HCT116 (cell line): ENCODE data around the gene EFCAB7. TPM values are rescaled to one million over a fixed set of nuclear protein-coding genes. Genes with fewer than 3 reads are reported as not detected.

ENCODE experiments used
- ATAC-seq: fragments of 200-7000 bp; cut with Tn5 transposase; 2 replicates; pipeline ENCODE4 v1.9.1; 2020; ENCODE audit warnings: mild to moderate bottlenecking, moderate library complexity
- BruUV-seq: library from RNA; stranded (reverse); fragments of 400-500 nt; replicated peaks from 2 replicates; lab custom pipeline; 2021; lab: Mats Ljungman, UMichigan
- CTCF ChIA-PET: fragments of 300-600 bp; sonication (Branson Sonifier 250); formaldehyde crosslinking; loops from one replicate; lab custom pipeline; 2021; ENCODE audit warnings: antibody characterized with exemption; lab: Charles Lee
- POLR2A ChIA-PET: fragments of 300-600, 350-600 bp; sonication (Branson Sonifier 250); formaldehyde crosslinking; loops from one replicate; lab custom pipeline; 2021; ENCODE audit warnings: antibody characterized with exemption; lab: Charles Lee
- RAD21 ChIA-PET, 2 experiments: fragments of 300-600 bp; sonication (Branson Sonifier 250); formaldehyde crosslinking; loops; one replicate each; lab custom pipeline; 2023; ENCODE audit warnings: low total read pairs in 2 of 2; ENCODE audit not compliant: uncharacterized antibody in 2 of 2, unreplicated experiment in 2 of 2, low non-redundant PET in 1 of 2; lab: Charles Lee
- DNase-seq: peaks from one replicate; pipeline ENCODE4 v3.0.0-alpha.2; 2010; ENCODE audit warnings: low read depth, low spot score
- H2AFZ ChIP-seq: fragments of 200-600 bp; shearing (Covaris generic), sonication (generic); 2 replicates; pipeline ENCODE4 v1.6.1; 2017; ENCODE audit warnings: low read depth, mixed run types, mixed read lengths, antibody characterized with exemption, low read length; ENCODE audit not compliant: poor library complexity, severe bottlenecking
- H3K27ac ChIP-seq: 2 replicates; pipeline ENCODE4 v1.5.1; 2012; ENCODE audit warnings: low read depth, low read length
- H3K27me3 ChIP-seq: fragments of 200-600 bp; sonication (generic); 2 replicates; pipeline ENCODE4 v1.6.1; 2016; ENCODE audit warnings: mixed run types, low read length, mixed read lengths; ENCODE audit not compliant: insufficient read depth
- H3K36me3 ChIP-seq, 2 experiments: fragments of 200-500 bp in 1 of 2; fragments of 200-600 bp in 1 of 2; sonication (Bioruptor generic) in 1 of 2; sonication (generic) in 1 of 2; 2 replicates each; pipeline versions ENCODE4 v1.5.1 to v1.6.1; 2014 to 2016; ENCODE audit warnings: low read length in 2 of 2, inconsistent platforms in 1 of 2, mixed read lengths in 1 of 2, mixed run types in 1 of 2; ENCODE audit not compliant: insufficient read depth in 2 of 2, control insufficient read depth in 1 of 2
- H3K4me1 ChIP-seq, 2 experiments: fragments of 200-600 bp in 1 of 2; sonication (generic) in 1 of 2; 2 replicates each; pipeline versions ENCODE4 v1.5.1 to v1.6.1; 2012 to 2017; ENCODE audit warnings: low read length in 2 of 2, inconsistent platforms in 1 of 2, mild to moderate bottlenecking in 1 of 2, mixed read lengths in 1 of 2, mixed run types in 1 of 2, moderate library complexity in 1 of 2; ENCODE audit not compliant: insufficient read depth in 2 of 2, control insufficient read depth in 1 of 2
- H3K4me2 ChIP-seq: fragments of 200-600 bp; sonication (generic); 2 replicates; pipeline ENCODE4 v1.6.1; 2017; ENCODE audit warnings: mixed run types, low read length, mixed read lengths
- H3K4me3 ChIP-seq, 2 experiments: fragments of 200-600 bp in 1 of 2; sonication (generic) in 1 of 2; replicated peaks in 1 of 2; 2 replicates each; pipeline ENCODE4 v1.5.1; 2011 to 2016; ENCODE audit warnings: low read length in 2 of 2, control low read depth in 1 of 2, low read depth in 1 of 2, mild to moderate bottlenecking in 1 of 2, mixed read lengths in 1 of 2, mixed run types in 1 of 2
- H3K79me2 ChIP-seq: fragments of 200-600 bp; sonication (generic); 2 replicates; pipeline ENCODE4 v1.6.1; 2017; ENCODE audit warnings: mild to moderate bottlenecking, mixed run types, low read length, moderate library complexity, mixed read lengths; ENCODE audit not compliant: insufficient read depth
- H3K9ac ChIP-seq: fragments of 200-600 bp; sonication (generic); 2 replicates; pipeline ENCODE4 v1.6.1; 2016; ENCODE audit warnings: low read length, mixed read lengths
- H3K9me2 ChIP-seq: fragments of 200-600 bp; sonication (generic), shearing (Covaris generic); 2 replicates; pipeline ENCODE4 v1.6.1; 2017; ENCODE audit warnings: mixed run types, mild to moderate bottlenecking, moderate library complexity; ENCODE audit not compliant: insufficient read depth
- H3K9me3 ChIP-seq, 2 experiments: fragments of 200-500 bp in 1 of 2; fragments of 200-600 bp in 1 of 2; sonication (Bioruptor generic) in 1 of 2; sonication (generic) in 1 of 2; 2 replicates each; pipeline ENCODE4 v1.6.1; 2014 to 2017; ENCODE audit warnings: low read length in 2 of 2, mixed read lengths in 2 of 2, inconsistent platforms in 1 of 2, low read depth in 1 of 2, mild to moderate bottlenecking in 1 of 2, mixed run types in 1 of 2, moderate library complexity in 1 of 2; ENCODE audit not compliant: control insufficient read depth in 1 of 2, insufficient read depth in 1 of 2
- H4K20me1 ChIP-seq: fragments of 200-600 bp; sonication (generic), shearing (Covaris generic); 2 replicates; pipeline ENCODE4 v1.6.1; 2017; ENCODE audit warnings: mixed run types, mild to moderate bottlenecking, moderate library complexity; ENCODE audit not compliant: insufficient read depth
- ATF3 ChIP-seq: IDR thresholded peaks from 2 replicates; pipeline ENCODE4 v1.6.1; 2012
- CBX3 ChIP-seq: IDR thresholded peaks from 2 replicates; pipeline ENCODE4 v1.6.1; 2012; ENCODE audit warnings: low read depth
- CEBPB ChIP-seq: IDR thresholded peaks from 2 replicates; pipeline ENCODE4 v1.6.1; 2012; ENCODE audit warnings: low read depth
- CTCF ChIP-seq, 3 experiments: fragments of 200-600 bp in 1 of 3; sonication (generic) in 1 of 3; IDR thresholded peaks in 2 of 3; conservative IDR thresholded peaks in 1 of 3; 2 replicates each; pipeline ENCODE4 v1.5.1; 2012 to 2017; ENCODE audit warnings: low read depth in 2 of 3, low read length in 2 of 3, antibody characterized with exemption in 1 of 3, borderline replicate concordance in 1 of 3, control low read depth in 1 of 3, mild to moderate bottlenecking in 1 of 3, mixed read lengths in 1 of 3, mixed run types in 1 of 3, moderate library complexity in 1 of 3; ENCODE audit not compliant: insufficient read depth in 1 of 3
- EGR1 ChIP-seq: IDR thresholded peaks from 2 replicates; pipeline ENCODE4 v1.6.1; 2012; ENCODE audit warnings: low read depth
- ELF1 ChIP-seq: IDR thresholded peaks from 2 replicates; pipeline ENCODE4 v1.6.1; 2012; ENCODE audit warnings: low read depth, borderline replicate concordance
- EZH2 ChIP-seq: fragments of 200-600 bp; sonication (generic); IDR thresholded peaks from 2 replicates; pipeline ENCODE4 v1.6.1; 2017; ENCODE audit warnings: antibody characterized with exemption, mixed run types
- EZH2phosphoT487 ChIP-seq: fragments of 200-600 bp; IDR thresholded peaks from 2 replicates; pipeline ENCODE4 v1.6.1; 2018; ENCODE audit warnings: antibody characterized with exemption, borderline replicate concordance
- FOSL1 ChIP-seq: IDR thresholded peaks from 2 replicates; pipeline ENCODE4 v1.6.1; 2012; ENCODE audit warnings: low read depth
- JUND ChIP-seq: IDR thresholded peaks from 2 replicates; pipeline ENCODE4 v1.6.1; 2012
- MAX ChIP-seq: IDR thresholded peaks from 2 replicates; pipeline ENCODE4 v1.6.1; 2012
- POLR2AphosphoS5 ChIP-seq: IDR thresholded peaks from 2 replicates; pipeline ENCODE4 v1.6.1; 2011; ENCODE audit warnings: mild to moderate bottlenecking, low read depth, low read length, moderate library complexity
- RAD21 ChIP-seq: IDR thresholded peaks from 2 replicates; pipeline ENCODE4 v1.6.1; 2012; ENCODE audit warnings: low read depth, mild to moderate bottlenecking
- REST ChIP-seq: IDR thresholded peaks from 2 replicates; pipeline ENCODE4 v1.6.1; 2012; ENCODE audit warnings: low read depth
- SP1 ChIP-seq: IDR thresholded peaks from 2 replicates; pipeline ENCODE4 v1.6.1; 2012; ENCODE audit warnings: low read depth
- TCF7L2 ChIP-seq: IDR thresholded peaks from 2 replicates; pipeline ENCODE4 v1.7.0; 2011; ENCODE audit warnings: borderline replicate concordance, inconsistent platforms; ENCODE audit not compliant: insufficient read depth, insufficient read length; ENCODE audit errors: extremely low read depth
- YY1 ChIP-seq: IDR thresholded peaks from 2 replicates; pipeline ENCODE4 v1.6.1; 2011; ENCODE audit warnings: low read length, low read depth, moderate library complexity, mild to moderate bottlenecking; ENCODE audit not compliant: insufficient replicate concordance; ENCODE audit errors: extremely low read depth
- ZBTB33 ChIP-seq: IDR thresholded peaks from 2 replicates; pipeline ENCODE4 v1.6.1; 2011; ENCODE audit warnings: mild to moderate bottlenecking, low read length, moderate library complexity; ENCODE audit not compliant: insufficient replicate concordance; ENCODE audit errors: extremely low read depth
- ZFX ChIP-seq: fragments of 450-650 bp; IDR thresholded peaks from 2 replicates; pipeline ENCODE4 v1.6.1; 2017
- ZNF274 ChIP-seq: fragments of 200-500 bp; sonication (Bioruptor generic); IDR thresholded peaks from 2 replicates; pipeline ENCODE4 v1.6.1; 2014; ENCODE audit warnings: mild to moderate bottlenecking, low read depth, low read length, inconsistent platforms
- intact Hi-C: fragments of 100-400 bp; cut with micrococcal nuclease; formaldehyde crosslinking; loops from 2 replicates; pipeline ENCODE4 v1.10.0; 2022
- total RNA-seq: library from RNA; stranded (reverse); gene quantifications from one replicate; pipeline ENCODE4 v1.2.1, GENCODE V29; 2021; ENCODE audit not compliant: unreplicated experiment

Gene EFCAB7
- total RNA-seq, 1 experiment from 2014 or later = 6.0 TPM

GRCh38 chr1:63619558-63619957, 96.2 kb downstream of the EFCAB7 start:
- no peak for TF ChIP-seq JUND
- no peak for TF ChIP-seq POLR2AphosphoS5
- TF ChIP-seq RAD21 = no peak
- TF ChIP-seq CTCF (IDR thresholded peaks at IDR 0.05 in 2 of 3, conservative IDR thresholded peaks at IDR 0.05 in 1 of 3; ENCODE audit: borderline replicate concordance in 1 of 3, insufficient read depth in 1 of 3, low read depth in 2 of 3, low read length in 2 of 3) = no peak
- TF ChIP-seq CBX3 = no peak
- no peak for TF ChIP-seq EZH2phosphoT487
- TF ChIP-seq FOSL1 = no peak
- TF ChIP-seq REST = no peak
- no peak for TF ChIP-seq CEBPB
- no peak for TF ChIP-seq EZH2
- no peak for TF ChIP-seq ZNF274
- no peak for TF ChIP-seq EGR1
- no peak for TF ChIP-seq ZBTB33
- TF ChIP-seq MAX = no peak
- no peak for TF ChIP-seq ATF3
- TF ChIP-seq TCF7L2 = no peak
- no peak for TF ChIP-seq YY1
- TF ChIP-seq ELF1 = no peak
- no peak for TF ChIP-seq SP1
- no peak for TF ChIP-seq ZFX
- Histone ChIP-seq H3K9ac (no peak overlapping the region), H3K9me3 (no peaks in the 10 kb centered on the region), H3K27me3 (no peaks in the 10 kb centered on the region), H4K20me1 (no peaks in the 10 kb centered on the region), H3K36me3 (no peaks in the 10 kb centered on the region), H2AFZ (no peak overlapping the region), H3K4me3 (no peak overlapping the region), H3K79me2 (no peaks in the 10 kb centered on the region), H3K4me1 (peaks cover 0 to 4% of the 10 kb centered on the region in 2 experiments; a peak in 1 of 4 replicates), H3K27ac (no peak overlapping the region), H3K9me2 (no peaks in the 10 kb centered on the region), H3K4me2 (no peak overlapping the region)
- intact Hi-C loops = no loop called here
- DNase-seq (no peak), ATAC-seq (no peak)
- BruUV-seq = no TSS peak
- POLR2A ChIA-PET = no interaction called here
- RAD21 ChIA-PET = no interaction called here
- CTCF ChIA-PET = no interaction called here
